ENCODE data around the gene DBNDD2.

DBNDD2 gene

GRCh38 chr20:45392733-45393132 lies 15.4 kb upstream of the DBNDD2 start:
- Histone ChIP-seq H3K36me3 (ENCODE audit: control insufficient read depth, low read length) (no peaks in the 10 kb centered on the region), H3K79me2 (ENCODE audit: control insufficient read depth, low read length) (no peaks in the 10 kb centered on the region), H4K20me1 (ENCODE audit: control insufficient read depth, insufficient read depth, low read depth, low read length) (no peaks in the 10 kb centered on the region), H3F3A (ENCODE audit: control insufficient read depth, insufficient read depth) (no peaks in the 10 kb centered on the region), H3K9me2 (replicated peaks; ENCODE audit: control insufficient read depth, low read length) (no peaks in the 10 kb centered on the region), H3K4me3 (ENCODE audit: low read length) (no peak overlapping the region), H3K9me3 (ENCODE audit: control insufficient read depth, insufficient read depth, low read length) (no peaks in the 10 kb centered on the region), H3K27ac (ENCODE audit: low read depth, low read length) (no peak overlapping the region), H3K4me2 (ENCODE audit: low read length) (no peak overlapping the region), H3K4me1 (ENCODE audit: control insufficient read depth, low read length) (no peaks in the 10 kb centered on the region), H3K27me3 (ENCODE audit: control insufficient read depth, low read length) (no peaks in the 10 kb centered on the region)
- TF ChIP-seq EZH2phosphoT487 (IDR thresholded peaks at IDR 0.05; ENCODE audit: borderline replicate concordance, low read length) (no peak), CTCF (IDR thresholded peaks at IDR 0.05; ENCODE audit: low read depth, low read length, poor library complexity, severe bottlenecking) (no peak)

GRCh38 chr20:45394221-45395113 lies 13.6 kb upstream of the DBNDD2 start:
- H3K9me2 ChIP-seq (replicated peaks; ENCODE audit: control insufficient read depth, low read length) = no peaks in the 10 kb centered on the region

GRCh38 chr20:45395114-45395415 lies 13.0 kb upstream of the DBNDD2 start:
- Histone ChIP-seq H3K27me3 (ENCODE audit: control insufficient read depth, low read length) (no peaks in the 10 kb centered on the region), H3K4me1 (ENCODE audit: control insufficient read depth, low read length) (no peaks in the 10 kb centered on the region), H3K9me3 (ENCODE audit: control insufficient read depth, insufficient read depth, low read length) (peaks cover 4% of the 10 kb centered on the region), H3K4me2 (ENCODE audit: low read length) (no peak overlapping the region), H3K79me2 (ENCODE audit: control insufficient read depth, low read length) (no peaks in the 10 kb centered on the region), H3F3A (ENCODE audit: control insufficient read depth, insufficient read depth) (no peaks in the 10 kb centered on the region), H3K27ac (ENCODE audit: low read depth, low read length) (no peak overlapping the region), H4K20me1 (ENCODE audit: control insufficient read depth, insufficient read depth, low read depth, low read length) (no peaks in the 10 kb centered on the region), H3K4me3 (ENCODE audit: low read length) (no peak overlapping the region), H3K9me2 (replicated peaks; ENCODE audit: control insufficient read depth, low read length) (no peaks in the 10 kb centered on the region), H3K36me3 (ENCODE audit: control insufficient read depth, low read length) (no peaks in the 10 kb centered on the region)
- TF ChIP-seq EZH2phosphoT487 (IDR thresholded peaks at IDR 0.05; ENCODE audit: borderline replicate concordance, low read length) (no peak), CTCF (IDR thresholded peaks at IDR 0.05; ENCODE audit: low read depth, low read length, poor library complexity, severe bottlenecking) (no peak)

More at GRCh38 chr20:45394221-45395113, 13.6 kb upstream of the DBNDD2 start:
- H3K36me3 ChIP-seq (ENCODE audit: control insufficient read depth, low read length) = no peaks in the 10 kb centered on the region
- H3K79me2 ChIP-seq (ENCODE audit: control insufficient read depth, low read length) = no peaks in the 10 kb centered on the region
- peaks cover 2% of the 10 kb centered on the region; the same call in 1 of the 2 replicates for H3K9me3 ChIP-seq (ENCODE audit: control insufficient read depth, insufficient read depth, low read length)
- no peaks in the 10 kb centered on the region for H3F3A ChIP-seq (ENCODE audit: control insufficient read depth, insufficient read depth)
- H4K20me1 ChIP-seq (ENCODE audit: control insufficient read depth, insufficient read depth, low read depth, low read length) = no peaks in the 10 kb centered on the region
- no peak overlapping the region for H3K4me2 ChIP-seq (ENCODE audit: low read length)
- H3K27ac ChIP-seq (ENCODE audit: low read depth, low read length) = no peak overlapping the region
- no peaks in the 10 kb centered on the region for H3K4me1 ChIP-seq (ENCODE audit: control insufficient read depth, low read length)
- no peaks in the 10 kb centered on the region for H3K27me3 ChIP-seq (ENCODE audit: control insufficient read depth, low read length)
- H3K4me3 ChIP-seq (ENCODE audit: low read length) = no peak overlapping the region
- no peak for TF ChIP-seq EZH2phosphoT487 (IDR thresholded peaks at IDR 0.05; ENCODE audit: borderline replicate concordance, low read length)
- no peak for TF ChIP-seq CTCF (IDR thresholded peaks at IDR 0.05; ENCODE audit: low read depth, low read length, poor library complexity, severe bottlenecking)

All from DOHH2 (cell line).